HG03045 (cell line): ENCODE results near the gene TRAT1.
A peak's percentile ranks its signal among the peaks of the same experiment; 100 is the strongest.
"Not testable (repeated sequence)": the region's sequence is repeated elsewhere in the genome, so short reads cannot be mapped to it uniquely, and the experiment has no call there.

ENCODE experiments used
- ATAC-seq: cut with Tn5 transposase; IDR thresholded peaks from one replicate; pipeline ENCODE4 v1.9.1; 2021; ENCODE audit warnings: mild to moderate bottlenecking, moderate library complexity; ENCODE audit not compliant: unreplicated experiment

Gene TRAT1, protein sequence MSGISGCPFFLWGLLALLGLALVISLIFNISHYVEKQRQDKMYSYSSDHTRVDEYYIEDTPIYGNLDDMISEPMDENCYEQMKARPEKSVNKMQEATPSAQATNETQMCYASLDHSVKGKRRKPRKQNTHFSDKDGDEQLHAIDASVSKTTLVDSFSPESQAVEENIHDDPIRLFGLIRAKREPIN

DNA sequence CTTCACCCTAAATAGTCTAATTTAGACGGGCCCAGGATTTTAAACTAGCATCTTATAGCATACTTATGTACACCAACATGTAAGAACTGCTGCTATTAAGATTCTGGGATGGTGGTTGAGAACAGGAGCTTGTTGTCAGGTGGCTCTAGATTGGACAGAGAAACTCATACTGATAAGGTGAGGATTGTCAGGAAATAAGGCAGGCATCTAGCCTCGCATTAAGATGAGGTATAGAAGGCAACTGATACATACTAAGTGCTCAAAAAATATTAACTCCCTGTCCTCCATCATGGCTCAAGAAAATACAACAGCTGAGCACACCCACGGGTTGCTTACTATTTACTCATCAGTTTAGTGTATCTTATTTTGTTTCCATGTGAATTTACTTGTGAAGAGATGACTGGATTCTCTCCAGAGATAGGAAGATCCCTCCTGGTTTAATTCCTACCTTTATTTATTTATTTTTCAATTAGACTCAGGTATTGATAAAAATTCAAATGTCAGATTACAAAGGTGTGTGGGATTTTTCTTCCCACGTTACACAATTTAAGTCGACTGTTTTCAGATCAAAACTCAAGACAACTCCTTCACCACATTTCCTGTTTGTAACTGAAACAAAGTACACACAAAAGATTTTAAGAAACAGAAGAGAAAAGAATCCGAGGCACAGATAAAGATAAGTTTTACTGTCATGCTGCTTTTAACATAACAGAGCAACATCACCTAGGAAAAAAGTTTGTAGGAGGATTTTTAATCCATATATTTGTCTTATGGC is at the start of gene TRAT1:
Gene TRAT1 (plus strand): TSS at position 664 of the 775 bp plus-strand sequence. CDS start 142 bp downstream, outside the sequence.
- no peak for ATAC-seq

DNA sequence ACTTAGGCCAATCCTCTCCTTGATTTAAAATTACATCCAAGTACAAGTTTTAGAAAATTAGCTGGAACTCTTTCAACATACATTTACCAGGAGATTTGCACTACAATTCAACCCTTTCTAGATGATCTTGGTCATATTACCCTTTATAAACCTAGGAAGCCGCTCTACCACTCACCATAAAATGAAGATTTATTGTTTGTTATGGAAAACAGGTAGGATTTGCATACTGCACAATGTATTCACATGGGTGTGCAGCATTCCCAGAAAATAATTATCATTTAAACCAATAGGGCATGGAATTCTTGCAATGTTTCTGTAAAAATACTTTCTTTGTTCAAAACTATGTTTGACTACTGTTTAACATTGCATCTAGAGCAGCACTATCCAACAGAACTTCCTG is 46.9 kb upstream of the TRAT1 start:
- no peak for ATAC-seq

DNA sequence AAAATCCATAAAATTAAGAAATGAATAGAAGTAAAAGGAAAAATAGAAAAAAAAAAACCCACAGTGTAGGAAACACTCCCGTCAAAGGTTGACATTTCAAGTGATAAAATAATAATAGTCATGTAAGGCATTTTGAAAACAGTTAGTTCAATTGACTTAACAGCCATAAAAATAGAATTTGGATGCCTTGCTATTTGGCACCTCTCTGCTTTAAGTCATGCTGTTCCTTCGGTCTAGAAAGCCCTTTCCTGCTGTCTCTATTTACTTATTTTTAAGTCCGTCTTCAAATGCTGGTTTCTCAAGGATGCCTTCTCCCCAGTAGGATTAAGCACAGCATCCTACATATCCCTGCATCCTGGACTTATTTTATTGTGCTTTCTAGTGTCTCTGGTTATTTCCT is 43.1 kb upstream of the TRAT1 start:
- ATAC-seq, result no peak

DNA sequence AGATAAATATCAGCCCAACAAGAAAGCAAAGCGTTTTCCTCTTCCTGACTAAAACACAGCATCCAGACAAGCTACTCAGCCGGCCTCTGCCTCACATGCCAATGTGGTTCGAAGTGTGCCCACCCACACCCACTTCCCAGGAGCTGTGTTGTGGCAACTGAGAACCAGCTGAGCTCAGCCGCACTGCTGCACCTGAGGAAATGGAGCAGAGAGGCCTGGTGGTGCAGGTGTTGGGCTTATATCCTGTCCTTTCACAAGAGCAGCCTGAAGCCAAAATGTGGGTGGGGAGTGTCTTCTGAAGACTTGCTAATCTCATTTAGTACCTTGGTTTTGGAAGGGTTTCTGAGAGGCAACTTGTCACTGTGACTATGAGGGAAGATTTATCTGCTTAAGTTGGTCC is 42.4 kb upstream of the TRAT1 start:
- ATAC-seq, result no peak

DNA sequence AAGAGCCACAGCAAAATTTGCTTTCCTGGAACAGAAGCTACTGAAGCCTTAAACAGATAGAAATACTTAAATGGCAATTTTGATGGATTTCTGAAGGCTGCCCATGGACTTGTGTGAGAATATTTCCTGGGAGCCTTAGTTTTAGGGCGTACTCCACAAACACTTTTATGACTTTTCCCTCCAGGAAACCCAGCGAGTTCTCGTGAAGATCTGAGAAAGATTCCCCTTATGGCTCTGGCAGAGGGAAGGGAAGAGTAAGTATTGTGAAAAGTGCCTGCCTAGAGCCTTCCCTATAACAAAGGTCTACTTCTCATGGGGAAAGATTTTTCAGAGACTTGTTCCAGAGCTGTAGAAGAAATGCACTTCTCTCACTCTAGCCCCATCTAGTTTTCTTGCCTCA is 31.1 kb upstream of the TRAT1 start:
- ATAC-seq, result no peak

DNA sequence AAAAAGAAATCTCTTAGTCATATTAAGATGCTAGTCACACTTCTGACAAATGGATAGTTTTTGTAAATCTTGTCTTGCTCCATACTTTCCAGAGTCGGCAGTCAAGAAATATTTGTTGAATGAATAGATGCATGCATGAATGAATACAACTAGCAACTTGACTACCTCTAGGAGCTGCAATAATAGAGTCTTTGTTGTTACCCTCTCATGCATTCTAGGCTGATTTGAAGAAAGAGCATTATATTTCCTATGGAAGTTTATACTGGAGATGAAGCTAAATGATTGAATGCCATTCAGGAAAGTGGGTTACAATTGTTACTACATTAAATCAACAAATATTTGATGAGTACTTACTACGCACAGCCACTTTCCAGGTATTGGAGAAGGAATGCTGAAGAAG is 18.1 kb upstream of the TRAT1 start:
- no peak for ATAC-seq

DNA sequence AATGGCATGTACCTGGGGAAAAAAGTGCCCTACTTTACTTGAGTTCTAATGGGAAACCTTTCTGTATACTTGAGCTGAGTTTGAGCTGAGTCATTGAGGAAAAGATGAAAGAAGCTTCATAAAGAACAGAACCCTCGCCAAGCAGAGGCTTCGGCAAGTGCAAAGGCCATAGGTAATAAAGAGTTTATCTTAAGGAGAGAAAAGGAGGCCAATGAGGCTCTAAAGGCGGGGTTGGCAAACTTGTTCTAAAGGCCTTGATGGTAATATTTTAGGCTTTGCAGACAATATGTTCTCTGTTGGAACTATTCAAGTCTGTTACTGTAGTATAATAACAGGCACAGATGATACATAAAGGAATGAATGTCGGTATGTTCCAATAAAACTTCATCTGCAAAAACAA is 17.6 kb upstream of the TRAT1 start:
- no peak for ATAC-seq

DNA sequence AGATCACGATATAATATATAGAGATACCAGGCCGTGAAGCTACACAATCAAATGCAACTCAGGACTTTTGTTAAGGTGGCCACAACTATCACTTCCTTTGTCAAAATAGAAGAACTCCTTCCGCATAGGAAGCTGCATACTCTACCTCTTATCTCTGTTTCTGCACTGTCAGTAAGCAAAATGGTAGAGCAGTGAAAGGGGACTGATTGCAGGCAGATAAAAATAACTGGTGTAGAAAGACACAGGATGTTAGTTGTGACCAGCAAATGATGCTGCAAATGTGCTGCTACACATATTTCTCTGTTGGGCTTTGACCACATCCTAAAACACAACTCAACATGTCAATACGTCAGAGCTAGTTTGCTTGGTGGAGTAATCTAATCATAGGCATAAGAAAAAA is 16.3 kb upstream of the TRAT1 start:
- ATAC-seq, result no peak

DNA sequence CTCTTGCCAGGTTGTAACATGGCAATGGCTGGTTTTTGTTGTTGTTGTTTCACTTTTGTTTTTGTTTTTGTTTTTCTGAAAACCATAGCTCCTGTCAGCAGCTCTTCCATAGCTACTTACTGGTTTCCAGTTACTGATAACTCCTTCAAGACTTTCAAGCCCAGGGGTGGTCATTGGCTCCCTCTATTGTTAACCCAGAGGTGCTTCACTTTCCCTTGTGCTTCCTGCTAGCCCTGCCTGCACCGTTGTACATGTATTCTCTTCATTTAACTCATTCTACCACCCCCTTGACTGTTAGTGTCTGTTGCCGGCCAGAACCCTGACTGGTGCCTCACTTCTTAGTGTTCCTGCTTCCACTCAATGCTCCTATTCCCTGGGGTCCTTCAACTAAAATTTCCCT is 4.2 kb upstream of the TRAT1 start:
- peak; percentile 62 for ATAC-seq

DNA sequence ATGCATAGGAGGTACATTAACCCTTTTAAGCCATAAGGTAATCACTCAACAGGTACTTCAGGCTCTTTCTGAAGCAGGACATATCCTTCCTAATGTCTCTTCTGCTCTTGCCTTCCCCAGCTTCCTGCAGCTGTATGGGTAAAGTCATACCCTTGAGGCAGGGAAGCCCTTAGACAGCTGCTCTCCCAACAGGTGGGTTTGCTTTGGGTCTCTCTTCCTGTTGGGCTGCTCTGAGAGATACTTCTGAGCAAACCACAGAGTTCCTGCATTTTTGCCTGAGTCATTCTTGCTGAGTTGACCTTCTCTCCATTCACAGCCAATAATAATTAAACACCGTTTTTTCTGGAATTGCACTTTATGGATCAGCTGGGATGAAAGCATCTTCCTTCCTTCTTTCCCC is 2.0 kb upstream of the TRAT1 start:
- no peak for ATAC-seq

DNA sequence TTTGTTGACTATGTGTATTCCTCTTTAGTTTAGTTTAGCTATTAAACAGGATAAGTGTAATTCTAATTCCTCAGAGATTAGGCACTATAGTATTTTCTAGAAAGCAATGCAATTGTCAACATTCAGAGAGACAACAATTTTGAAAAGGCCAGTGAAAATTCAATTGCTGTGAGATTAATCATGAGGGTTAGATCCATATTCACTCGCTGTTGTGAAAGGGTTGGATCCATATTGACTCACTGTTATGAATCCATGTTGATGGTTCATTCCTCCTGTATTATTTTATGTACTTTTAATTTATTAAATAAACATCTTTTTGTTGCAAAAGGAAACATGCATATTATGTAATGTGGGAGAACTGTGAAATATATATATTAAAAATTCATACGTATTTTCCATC is 641 bp downstream of the TRAT1 start:
- ATAC-seq, result no peak

DNA sequence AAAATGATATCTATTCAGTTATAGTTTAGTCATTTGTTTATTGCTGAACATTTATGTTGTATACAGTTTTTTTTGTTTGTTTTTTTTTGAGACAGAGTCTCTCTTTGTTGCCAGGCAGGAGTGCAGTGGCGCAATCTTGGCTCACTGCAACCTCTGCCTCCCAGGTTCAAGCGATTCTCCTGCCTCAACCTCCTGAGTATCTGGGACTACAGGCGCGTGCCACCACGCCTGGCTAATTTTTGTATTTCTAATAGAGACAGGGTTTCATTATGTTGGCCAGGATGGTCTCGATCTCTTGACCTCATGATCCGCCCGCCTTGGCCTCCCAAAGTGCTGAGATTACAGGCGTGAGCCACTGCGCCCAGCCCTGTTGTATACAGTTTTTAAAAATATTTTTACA is 1.2 kb downstream of the TRAT1 start:
- not testable (repeated sequence) for ATAC-seq

DNA sequence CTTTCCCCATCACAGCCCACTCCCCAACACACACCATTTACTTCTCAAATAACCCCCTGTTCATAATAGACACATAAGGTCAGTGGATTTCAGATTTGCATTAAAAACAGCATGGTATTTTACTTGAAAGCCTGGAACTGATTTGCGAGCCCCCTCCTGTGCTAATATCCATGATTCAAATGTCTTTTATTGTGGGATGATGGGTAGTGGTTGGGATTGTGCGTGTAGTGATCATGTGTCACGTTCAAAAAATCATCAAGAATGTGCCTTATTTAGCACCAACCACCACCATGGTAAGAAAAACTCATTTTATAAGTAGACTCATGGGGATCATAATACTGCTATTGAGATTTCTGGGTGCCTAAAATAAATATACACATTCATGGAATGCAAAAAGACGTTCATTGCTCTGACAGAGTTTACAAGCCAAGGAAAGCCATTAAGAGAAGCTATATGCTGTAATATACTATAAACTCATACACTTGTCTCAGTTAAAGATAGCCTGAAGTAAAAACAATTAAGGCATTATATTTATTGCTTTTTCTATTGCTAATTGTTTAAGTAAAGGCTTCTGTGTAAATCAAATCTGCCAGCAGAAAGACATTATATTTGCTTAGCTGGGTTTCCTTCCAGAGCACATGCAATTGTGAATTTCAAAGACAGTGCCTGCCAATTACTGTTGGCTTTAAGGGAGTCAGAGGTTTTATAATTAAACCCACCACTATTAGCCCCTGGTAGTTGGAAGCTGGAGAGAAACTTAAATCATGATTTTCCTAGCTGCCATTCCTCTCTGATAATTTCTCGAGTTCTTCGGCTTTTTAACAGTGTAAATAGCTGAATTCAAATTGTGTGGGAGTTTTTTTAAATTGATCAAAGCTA is 4.0 kb downstream of the TRAT1 start:
- ATAC-seq, result no peak

DNA sequence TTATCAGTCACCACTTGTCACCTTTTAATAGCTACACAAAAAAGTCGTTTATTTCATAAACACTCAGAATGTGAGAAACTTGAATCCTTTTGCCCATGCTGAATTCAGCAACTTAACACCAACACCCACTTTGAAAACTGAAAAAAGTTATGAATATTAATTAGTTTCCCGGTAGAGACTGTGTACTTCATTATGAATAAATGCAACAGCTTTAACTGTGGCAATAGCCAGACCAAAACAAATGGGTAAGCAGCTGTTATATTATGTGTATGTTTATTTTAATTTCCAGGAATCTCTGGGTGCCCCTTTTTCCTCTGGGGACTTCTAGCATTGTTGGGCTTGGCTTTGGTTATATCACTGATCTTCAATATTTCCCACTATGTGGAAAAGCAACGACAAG is 7.8 kb downstream of the TRAT1 start:
- no peak for ATAC-seq

DNA sequence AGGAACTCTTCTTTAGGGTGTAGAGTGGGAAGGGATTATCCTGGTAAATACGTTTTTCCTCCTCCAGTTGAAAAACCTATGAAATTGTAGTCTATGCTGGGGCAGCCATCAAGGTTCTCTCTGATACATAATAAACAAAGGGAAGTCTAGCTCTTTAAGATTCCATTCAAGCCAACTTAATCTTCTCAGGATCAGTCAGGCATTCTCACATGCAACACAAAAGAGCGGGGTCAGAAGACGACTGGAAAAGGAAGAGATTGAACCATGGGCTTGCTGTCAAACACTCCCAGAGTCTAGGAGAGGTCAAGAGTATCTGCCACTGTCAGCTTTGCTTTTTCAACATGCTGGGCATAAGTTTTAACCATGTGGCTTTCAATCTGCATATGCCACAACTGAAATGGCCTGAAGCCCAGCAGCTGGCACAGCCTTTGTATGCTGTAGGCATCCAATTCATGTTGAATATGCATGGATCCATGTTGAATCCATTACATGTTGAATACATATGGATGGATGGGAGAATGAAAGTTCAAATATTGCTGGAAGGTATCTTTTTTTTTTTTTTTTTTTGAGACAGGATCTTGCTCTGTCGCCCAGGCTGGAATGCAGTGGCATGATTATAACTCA is 8.5 kb downstream of the TRAT1 start:
- no peak for ATAC-seq

DNA sequence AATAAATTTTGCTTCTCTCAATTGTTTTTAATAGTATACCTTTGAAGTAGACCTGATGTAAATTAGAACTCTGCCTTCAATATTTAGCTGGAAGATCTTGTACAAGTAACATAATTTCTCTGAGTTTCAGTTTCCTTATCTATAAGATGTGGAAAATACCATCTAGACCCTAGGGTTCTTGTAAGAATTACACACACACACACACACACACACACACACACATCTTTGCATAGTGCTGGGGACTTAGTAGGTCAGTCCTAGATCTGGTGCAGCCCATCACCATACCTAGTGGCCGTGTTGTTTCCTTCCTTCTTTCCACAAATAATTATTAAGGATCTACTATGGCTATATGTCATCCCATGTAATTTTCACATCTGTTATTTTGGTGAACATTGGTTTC is 11.0 kb downstream of the TRAT1 start:
- ATAC-seq, result no peak

DNA sequence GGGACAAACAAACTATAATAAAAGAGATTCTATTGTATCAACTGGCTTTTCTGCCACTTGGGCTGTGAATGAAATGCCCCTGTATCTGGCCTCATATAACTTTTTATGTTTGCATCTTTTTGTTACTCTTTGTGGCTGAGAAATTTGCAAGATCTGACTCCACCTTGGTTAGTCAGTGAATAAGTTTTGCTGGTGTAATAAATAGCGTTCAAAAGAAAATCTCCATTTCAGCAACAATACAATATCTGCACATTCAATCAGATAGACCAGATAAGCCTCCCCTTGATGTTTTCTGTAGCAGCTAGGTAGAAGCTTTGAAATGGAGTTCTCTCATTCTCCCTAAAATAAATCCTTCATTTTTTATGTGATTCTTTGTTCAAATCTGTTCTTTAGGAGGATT is 12.0 kb downstream of the TRAT1 start:
- ATAC-seq, result no peak

DNA sequence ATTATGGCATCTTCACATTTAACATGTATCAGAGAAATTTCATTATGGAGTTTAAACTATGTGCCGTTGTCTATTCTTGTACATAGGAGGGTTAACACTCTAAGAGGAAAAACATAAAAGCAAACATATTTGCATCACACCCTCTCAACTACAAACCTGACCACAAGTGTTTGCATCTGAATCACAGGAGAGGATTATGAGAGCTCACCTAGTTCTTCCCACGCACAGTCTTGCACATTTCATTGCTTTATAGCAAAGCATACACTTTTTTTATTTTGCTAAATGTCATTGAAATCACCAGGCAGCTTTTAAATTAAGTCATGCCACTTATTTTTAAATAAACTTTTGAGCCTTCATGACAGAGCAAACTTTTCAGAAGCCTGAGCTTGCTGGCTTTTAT is 12.5 kb downstream of the TRAT1 start:
- no peak for ATAC-seq

DNA sequence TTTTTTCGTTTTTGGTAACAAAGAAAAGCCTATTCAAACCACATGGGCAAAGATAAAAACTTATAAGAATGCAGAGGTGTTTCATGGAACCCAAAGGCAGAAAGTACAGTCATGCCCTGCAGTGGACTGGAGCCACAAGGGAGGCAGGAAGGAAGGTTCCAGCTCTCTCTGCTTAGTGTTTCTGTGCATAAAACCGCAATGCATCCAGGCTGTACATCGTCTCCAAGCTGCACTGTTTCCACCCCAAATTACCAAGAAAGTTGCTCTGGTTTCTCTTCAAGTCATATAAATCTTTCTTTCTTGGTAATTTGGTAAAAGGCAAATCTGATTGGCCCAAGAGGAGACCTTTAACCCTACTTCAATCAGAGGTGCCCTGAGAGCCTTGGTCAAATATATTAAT is 15.8 kb downstream of the TRAT1 start:
- ATAC-seq, result no peak

DNA sequence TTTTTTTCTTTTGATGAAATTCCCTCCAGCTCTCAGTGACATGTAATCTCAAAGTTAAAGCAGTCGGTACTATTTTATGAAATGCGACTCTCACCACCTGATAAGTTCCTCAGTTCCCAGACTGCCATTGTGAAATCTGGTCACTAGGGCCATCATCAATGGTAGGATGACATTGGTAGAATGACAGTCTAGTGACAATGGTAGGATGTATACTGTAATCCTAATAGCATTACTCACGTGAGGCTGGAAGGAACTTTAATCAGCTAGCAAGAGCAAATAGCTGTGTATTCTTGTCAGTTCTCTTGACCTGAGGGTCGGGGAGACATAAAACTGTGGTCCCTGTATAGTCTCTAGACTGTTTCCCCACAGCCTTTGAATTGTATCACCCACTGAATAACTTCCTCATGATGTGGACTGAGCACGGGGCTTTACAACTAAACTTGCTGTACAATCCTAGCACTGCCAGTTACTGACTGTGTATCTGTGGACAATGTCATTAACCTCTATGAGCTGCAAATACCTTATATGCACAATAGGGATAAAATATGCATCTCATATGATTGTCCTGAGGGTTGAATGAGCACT is 23.2 kb downstream of the TRAT1 start:
- ATAC-seq, result no peak

DNA sequence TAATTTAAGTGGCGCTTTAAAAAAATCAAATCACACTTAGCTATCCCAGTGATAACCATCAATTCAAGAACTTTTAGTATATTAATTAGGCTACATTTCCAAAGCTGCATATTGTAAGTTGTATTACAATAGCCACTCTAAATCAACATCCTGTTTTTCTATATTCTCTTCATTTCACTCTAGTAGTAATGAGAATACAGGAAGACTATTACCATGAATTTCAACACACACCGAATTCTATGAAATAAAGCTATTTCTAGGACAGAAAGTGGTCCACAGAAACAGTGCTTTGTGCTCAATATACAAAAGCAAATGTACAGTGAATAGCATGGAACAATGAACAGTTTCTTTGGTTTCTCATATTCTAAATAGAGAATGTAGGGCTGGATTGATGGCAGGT is 24.6 kb downstream of the TRAT1 start:
- no peak for ATAC-seq
